Vagina (tissue), 2 donors: Measurements from ENCODE around the gene C11orf42. TPM values are rescaled to one million over a fixed set of nuclear protein-coding genes. Genes with fewer than 3 reads are reported as not detected.

Source experiments
- DNase-seq, 2 donors: peaks; one replicate each; pipeline ENCODE4 v3.0.0-alpha.2; 2017; ENCODE audit errors: extremely low spot score in 2 of 2
- H3K27ac ChIP-seq: fragments of 200-600 bp; sonication (generic); one replicate; pipeline ENCODE4 v1.5.1; 2019
- H3K27me3 ChIP-seq: fragments of 200-600 bp; sonication (generic); one replicate; pipeline ENCODE4 v1.5.1; 2019
- H3K36me3 ChIP-seq, 2 donors: fragments of 200-600 bp; sonication (generic); one replicate each; pipeline ENCODE4 v1.5.1; 2017 to 2019
- H3K4me1 ChIP-seq: fragments of 200-600 bp; sonication (generic); one replicate; pipeline ENCODE4 v1.5.1; 2019
- H3K4me3 ChIP-seq, 2 donors: fragments of 200-600 bp; sonication (generic); 1 replicate in 1 of 2; 2 replicates in 1 of 2; pipeline ENCODE4 v1.5.1; 2016 to 2019
- H3K9me3 ChIP-seq: fragments of 200-600 bp; sonication (generic); one replicate; pipeline ENCODE4 v1.5.1; 2019
- POLR2A ChIP-seq, 2 donors: fragments of 450-650 bp; IDR thresholded peaks; one replicate each; pipeline ENCODE4 v1.6.1; 2017; ENCODE audit warnings: antibody characterized with exemption in 2 of 2, mild to moderate bottlenecking in 2 of 2, moderate library complexity in 2 of 2
- POLR2AphosphoS5 ChIP-seq, 2 donors: sonication (generic); formaldehyde crosslinking; IDR thresholded peaks; one replicate each; pipeline ENCODE4 v1.9.0; 2017; ENCODE audit warnings: antibody characterized with exemption in 2 of 2, mild to moderate bottlenecking in 2 of 2, low read depth in 1 of 2; ENCODE audit not compliant: insufficient read depth in 1 of 2
- intact Hi-C: fragments of 100-400 bp; cut with DNase I; formaldehyde crosslinking; loops from one replicate; pipeline ENCODE4 v1.15.1; 2023
- total RNA-seq: library from RNA; depleted of rRNA; stranded (reverse); fragments of >200 nt; gene quantifications from one replicate; pipeline ENCODE4 v1.2.3, GENCODE V29; 2016
- TF ChIP-seq, protein P1 (sequence below), 3 experiments: fragments of 450-650 bp in 2 of 3; fragments of 200-600 bp in 1 of 3; sonication (generic) in 1 of 3; IDR thresholded peaks; one replicate each; pipeline ENCODE4 v1.5.1; 2017 to 2019; ENCODE audit warnings: antibody characterized with exemption in 3 of 3, mild to moderate bottlenecking in 2 of 3, moderate library complexity in 2 of 3

The C11orf42 gene
- total RNA-seq, 1 donor from 2014 or later, result not detected

DNA sequence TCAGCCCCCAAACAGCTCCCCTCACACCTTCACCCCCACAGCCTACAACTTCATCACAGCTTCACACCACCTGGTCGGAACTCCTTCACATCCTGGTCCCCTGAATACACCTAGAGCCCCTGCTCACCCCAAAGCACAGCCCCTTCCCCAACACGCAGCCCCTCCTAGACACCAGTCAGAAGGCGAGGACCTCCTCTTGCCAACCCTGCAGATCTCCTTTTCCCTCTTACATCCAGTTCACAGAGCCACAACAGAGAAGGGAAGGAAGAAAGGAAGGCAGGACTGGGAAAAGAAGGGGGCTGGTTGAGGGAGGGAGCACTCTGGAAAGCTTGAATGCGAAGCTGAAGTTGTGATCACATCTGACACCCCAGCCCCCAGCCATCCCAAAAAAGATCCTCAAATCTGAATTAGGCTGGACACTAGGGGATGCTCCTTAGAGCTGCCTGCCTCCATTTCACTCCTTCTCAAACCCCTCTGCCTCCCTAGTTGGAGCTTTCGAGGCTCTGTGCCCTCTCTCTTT is 54.9 kb downstream of the C11orf42 start:
- H3K36me3 ChIP-seq, result no peaks in the 10 kb centered on the region
- peaks cover 19% of the 10 kb centered on the region for H3K4me1 ChIP-seq
- no peaks in the 10 kb centered on the region for H3K9me3 ChIP-seq
- peak overlapping the region in 1 of 2 donors; percentile 39 for H3K4me3 ChIP-seq
- H3K27me3 ChIP-seq, result no peaks in the 10 kb centered on the region
- TF ChIP-seq, protein P1, sequence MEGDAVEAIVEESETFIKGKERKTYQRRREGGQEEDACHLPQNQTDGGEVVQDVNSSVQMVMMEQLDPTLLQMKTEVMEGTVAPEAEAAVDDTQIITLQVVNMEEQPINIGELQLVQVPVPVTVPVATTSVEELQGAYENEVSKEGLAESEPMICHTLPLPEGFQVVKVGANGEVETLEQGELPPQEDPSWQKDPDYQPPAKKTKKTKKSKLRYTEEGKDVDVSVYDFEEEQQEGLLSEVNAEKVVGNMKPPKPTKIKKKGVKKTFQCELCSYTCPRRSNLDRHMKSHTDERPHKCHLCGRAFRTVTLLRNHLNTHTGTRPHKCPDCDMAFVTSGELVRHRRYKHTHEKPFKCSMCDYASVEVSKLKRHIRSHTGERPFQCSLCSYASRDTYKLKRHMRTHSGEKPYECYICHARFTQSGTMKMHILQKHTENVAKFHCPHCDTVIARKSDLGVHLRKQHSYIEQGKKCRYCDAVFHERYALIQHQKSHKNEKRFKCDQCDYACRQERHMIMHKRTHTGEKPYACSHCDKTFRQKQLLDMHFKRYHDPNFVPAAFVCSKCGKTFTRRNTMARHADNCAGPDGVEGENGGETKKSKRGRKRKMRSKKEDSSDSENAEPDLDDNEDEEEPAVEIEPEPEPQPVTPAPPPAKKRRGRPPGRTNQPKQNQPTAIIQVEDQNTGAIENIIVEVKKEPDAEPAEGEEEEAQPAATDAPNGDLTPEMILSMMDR (IDR thresholded peaks at IDR 0.05), result no peak
- no peak for TF ChIP-seq POLR2AphosphoS5 (IDR thresholded peaks at IDR 0.05; ENCODE audit: insufficient read depth in 1 of 2, low read depth in 1 of 2)
- TF ChIP-seq POLR2A (IDR thresholded peaks at IDR 0.05), result no peak
- no peak overlapping the region for H3K27ac ChIP-seq
- intact Hi-C loops, result no loop called here
- DNase-seq, result no peak

Other genes starting within 250 kb of the C11orf42 start
- not detected for gene OR56A5, start 237.1 kb upstream of the C11orf42 start, total RNA-seq
- gene OR52L1, start 218.6 kb upstream of the C11orf42 start, total RNA-seq, result not detected
- not detected for gene OR56A4, start 198.6 kb upstream of the C11orf42 start, total RNA-seq
- gene OR56A1, start 174.8 kb upstream of the C11orf42 start, total RNA-seq, result not detected
- not detected for gene OR56B4, start 97.9 kb upstream of the C11orf42 start, total RNA-seq
- not detected for gene OR52B2, start 35.2 kb upstream of the C11orf42 start, total RNA-seq
- gene OR52W1, start 6.3 kb upstream of the C11orf42 start, total RNA-seq, result not detected
- 65.1 TPM for gene FHIP1B, start 29.1 kb downstream of the C11orf42 start, total RNA-seq
- not detected for gene CNGA4, start 33.5 kb downstream of the C11orf42 start, total RNA-seq
- gene CCKBR, start 54.3 kb downstream of the C11orf42 start, total RNA-seq, result not detected
- gene CAVIN3, start 114.9 kb downstream of the C11orf42 start, total RNA-seq, result 156 TPM
- gene SMPD1, start 184.9 kb downstream of the C11orf42 start, total RNA-seq, result 23.1 TPM
- gene APBB1, start 213.5 kb downstream of the C11orf42 start, total RNA-seq, result 59.7 TPM
- 0.98 TPM for gene HPX, start 235.4 kb downstream of the C11orf42 start, total RNA-seq